Astrocyte of the spinal cord (primary cell): Measurements from ENCODE around the gene PACRG.

ENCODE experiments used
- DNase-seq: peaks from one replicate; pipeline ENCODE4 v3.0.0; 2011; ENCODE audit warnings: low read depth, low spot score
- H3K4me3 ChIP-seq: 2 replicates; pipeline ENCODE4 v1.5.1; 2011; ENCODE audit warnings: low read depth, mild to moderate bottlenecking, low read length, moderate library complexity
- in situ Hi-C: cut with HindIII; loops from 2 replicates; pipeline ENCODE4 v1.10.0; 2017; ENCODE audit warnings: low sequenced_read_pairs
- TF ChIP-seq, protein P1 (sequence below): IDR thresholded peaks from 2 replicates; pipeline ENCODE4 v1.5.1; 2012; ENCODE audit warnings: low read depth, mild to moderate bottlenecking, low read length, inconsistent platforms

Gene PACRG

DNA sequence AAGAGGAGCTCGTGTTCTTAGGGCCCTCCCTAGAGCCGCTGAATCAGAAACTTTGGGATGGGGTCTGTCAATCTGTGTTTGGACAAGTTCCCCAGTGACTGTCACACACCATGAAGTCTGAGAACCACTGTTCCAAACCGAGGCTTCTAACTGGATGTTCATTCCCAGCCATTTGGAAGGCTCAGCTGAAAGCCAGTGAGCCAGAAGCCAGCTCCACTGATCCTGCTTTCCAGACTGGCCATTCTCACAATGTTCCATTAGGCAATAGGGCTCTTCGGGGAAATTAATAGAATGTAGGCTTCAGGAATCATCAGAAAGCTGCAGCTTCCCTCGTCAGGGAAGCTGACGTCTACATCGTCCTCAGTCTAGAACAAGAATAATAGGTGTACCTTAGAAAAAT, 595.9 kb downstream of the PACRG start:
- DNase-seq = no peak
- TF ChIP-seq, protein P1, sequence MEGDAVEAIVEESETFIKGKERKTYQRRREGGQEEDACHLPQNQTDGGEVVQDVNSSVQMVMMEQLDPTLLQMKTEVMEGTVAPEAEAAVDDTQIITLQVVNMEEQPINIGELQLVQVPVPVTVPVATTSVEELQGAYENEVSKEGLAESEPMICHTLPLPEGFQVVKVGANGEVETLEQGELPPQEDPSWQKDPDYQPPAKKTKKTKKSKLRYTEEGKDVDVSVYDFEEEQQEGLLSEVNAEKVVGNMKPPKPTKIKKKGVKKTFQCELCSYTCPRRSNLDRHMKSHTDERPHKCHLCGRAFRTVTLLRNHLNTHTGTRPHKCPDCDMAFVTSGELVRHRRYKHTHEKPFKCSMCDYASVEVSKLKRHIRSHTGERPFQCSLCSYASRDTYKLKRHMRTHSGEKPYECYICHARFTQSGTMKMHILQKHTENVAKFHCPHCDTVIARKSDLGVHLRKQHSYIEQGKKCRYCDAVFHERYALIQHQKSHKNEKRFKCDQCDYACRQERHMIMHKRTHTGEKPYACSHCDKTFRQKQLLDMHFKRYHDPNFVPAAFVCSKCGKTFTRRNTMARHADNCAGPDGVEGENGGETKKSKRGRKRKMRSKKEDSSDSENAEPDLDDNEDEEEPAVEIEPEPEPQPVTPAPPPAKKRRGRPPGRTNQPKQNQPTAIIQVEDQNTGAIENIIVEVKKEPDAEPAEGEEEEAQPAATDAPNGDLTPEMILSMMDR = no peak
- in situ Hi-C loops = no loop called here
- no peak overlapping the region for H3K4me3 ChIP-seq

DNA sequence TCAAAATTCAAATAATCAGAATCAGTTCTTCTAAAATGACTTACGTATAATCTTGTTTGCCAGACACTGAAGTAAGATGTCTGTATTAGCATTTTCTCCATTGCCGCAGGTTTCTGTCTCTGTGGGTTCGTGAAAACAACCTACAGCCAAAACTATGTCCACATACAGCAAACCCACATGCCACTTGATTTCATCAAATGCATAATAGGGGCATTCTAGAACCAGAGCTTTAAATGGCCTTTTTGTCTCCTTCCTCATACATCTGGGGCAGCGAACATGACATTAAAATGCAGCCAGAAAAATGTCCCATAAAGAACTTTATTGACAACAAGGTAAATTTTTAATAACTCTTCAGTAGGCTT, 596.5 kb downstream of the PACRG start:
- no peak overlapping the region for H3K4me3 ChIP-seq
- TF ChIP-seq, protein P1 = no peak
- no peak for DNase-seq
- in situ Hi-C loops = no loop called here

DNA sequence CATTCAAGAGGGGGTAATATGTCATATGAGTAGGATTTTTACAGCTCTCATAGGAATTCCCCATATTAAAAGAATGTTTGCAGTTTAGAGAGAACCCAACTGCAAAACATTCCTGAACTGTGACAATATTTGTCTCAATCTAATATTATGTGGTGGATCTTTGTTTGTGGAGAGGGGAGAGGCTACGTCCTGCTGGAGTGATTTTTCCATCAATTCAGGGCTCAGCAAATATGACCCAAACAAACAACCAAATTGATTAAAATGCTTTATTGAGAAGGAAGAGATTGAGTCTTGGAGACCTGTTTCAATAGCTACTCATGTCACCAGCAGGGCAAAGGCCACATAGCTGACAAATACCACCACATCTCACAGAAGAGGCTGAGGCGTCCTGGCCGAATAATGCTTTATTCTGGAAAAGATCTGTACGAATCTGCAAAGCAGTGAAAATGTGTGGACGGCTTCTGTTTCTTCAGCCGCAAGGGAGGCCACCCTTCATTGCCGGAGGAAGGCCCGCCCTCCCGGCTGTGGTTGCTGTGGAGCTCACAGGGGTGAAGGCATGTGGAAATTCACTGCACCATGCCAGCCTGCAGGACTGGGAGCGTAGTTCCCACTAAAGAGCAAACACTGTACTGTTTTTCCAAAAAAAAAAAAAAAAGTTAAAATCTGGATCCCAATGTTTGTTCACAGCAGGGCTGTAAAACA, 597.1 kb downstream of the PACRG start:
- in situ Hi-C loops = no loop called here
- H3K4me3 ChIP-seq = no peak overlapping the region

DNA sequence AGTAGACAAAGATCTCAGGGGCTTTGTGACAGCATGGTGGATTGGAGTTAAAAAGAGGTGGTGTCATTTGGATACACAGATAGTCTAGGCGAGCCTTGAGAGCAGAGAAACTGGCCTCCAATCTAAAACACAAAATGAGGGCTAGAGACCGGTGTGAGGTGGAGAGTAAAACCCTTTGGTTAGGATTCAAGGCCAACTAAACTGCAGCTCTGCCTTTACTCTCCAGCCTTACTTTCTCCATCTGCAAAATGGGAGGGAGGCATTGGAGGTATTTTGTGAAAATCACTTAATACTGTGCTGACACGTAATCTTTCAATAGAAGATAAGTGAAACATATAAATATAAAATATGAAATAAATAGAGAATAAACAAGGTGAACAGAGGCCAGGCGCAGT, 597.6 kb downstream of the PACRG start:
- TF ChIP-seq, protein P1 = no peak
- no peak overlapping the region for H3K4me3 ChIP-seq
- no peak for DNase-seq
- in situ Hi-C loops = no loop called here

More for the DNA sequence above, 597.1 kb downstream of the PACRG start:
- peak; percentile 68 for DNase-seq
- TF ChIP-seq, protein P1 = no peak

DNA sequence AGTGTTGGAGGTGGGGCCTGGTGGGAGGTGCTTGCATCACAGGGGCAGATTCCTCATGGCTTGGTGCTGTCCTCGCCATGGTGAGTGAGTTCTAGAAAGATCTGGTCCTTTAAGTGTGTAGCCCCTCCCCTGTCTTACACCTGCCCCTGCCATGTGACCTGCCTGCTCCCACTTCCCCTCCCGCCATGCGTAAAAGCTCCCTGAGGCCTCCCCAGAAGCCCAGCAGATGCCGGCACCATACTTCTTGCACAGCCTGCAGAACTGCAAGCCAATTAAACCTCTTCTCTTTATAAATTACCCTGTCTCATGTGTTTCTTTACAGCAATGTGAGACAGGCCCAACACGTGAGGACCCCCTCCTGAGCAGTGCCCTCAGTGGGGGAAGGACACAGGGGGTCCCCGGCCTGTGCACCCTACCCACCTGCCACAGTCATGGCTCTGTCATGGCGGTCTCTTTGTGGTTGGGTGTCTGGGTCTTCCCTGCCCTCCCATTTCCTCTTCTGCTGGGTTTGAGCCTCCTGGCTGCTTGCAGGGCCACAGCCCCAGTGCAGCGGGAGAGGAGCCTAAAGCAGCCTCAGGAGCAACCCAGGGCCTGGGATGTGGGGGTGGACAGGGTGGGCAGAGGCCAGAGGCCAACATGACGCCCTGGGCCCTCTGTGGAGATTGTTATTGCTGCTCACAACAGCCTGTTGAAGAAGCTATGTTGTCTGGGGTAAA, 599.5 kb downstream of the PACRG start:
- TF ChIP-seq, protein P1 = no peak
- DNase-seq = no peak
- H3K4me3 ChIP-seq = no peak overlapping the region
- in situ Hi-C loops = no loop called here

DNA sequence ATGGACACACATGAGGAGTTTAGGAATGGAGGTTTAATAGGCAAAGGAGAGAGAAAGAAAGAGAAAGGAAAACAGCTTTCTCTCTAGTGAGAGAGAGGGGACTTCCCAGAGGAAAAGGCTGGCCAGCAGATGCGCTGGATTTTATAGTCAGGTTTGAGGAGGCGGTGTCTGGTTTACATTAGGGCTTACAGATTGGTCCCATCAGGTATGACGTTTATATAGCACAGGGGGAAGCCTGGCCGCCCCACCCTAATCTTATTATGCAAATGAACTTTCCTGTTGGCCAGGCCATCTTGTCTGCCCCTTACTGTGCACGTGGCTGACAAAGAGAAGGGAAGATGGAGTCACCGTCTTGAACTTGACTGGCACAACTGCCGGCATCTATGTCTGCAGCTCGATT, 600.1 kb downstream of the PACRG start:
- H3K4me3 ChIP-seq = no peak overlapping the region
- TF ChIP-seq, protein P1 = no peak
- DNase-seq = no peak
- in situ Hi-C loops = no loop called here
